ENCODE measurements around the gene C17orf75. TPM values are rescaled to one million over a fixed set of nuclear protein-coding genes. Genes with fewer than 3 reads are reported as not detected.
A peak's percentile ranks its signal among the peaks of the same experiment; 100 is the strongest.
"Not testable (repeated sequence)": the region's sequence is repeated elsewhere in the genome, so short reads cannot be mapped to it uniquely, and the experiment has no call there.

C17orf75 gene, protein sequence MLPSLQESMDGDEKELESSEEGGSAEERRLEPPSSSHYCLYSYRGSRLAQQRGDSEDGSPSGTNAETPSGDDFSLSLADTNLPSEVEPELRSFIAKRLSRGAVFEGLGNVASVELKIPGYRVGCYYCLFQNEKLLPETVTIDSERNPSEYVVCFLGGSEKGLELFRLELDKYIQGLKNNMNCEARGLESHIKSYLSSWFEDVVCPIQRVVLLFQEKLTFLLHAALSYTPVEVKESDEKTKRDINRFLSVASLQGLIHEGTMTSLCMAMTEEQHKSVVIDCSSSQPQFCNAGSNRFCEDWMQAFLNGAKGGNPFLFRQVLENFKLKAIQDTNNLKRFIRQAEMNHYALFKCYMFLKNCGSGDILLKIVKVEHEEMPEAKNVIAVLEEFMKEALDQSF
- 17.5 and 27.0 TPM in 2 replicates for total RNA-seq (2014; rRNA removed)
- percentile 63 among the genes with signal in this experiment for Bru-seq, nascent RNA
- BruChase-seq, experiment 1, labeled RNA remaining after a 6-hour chase: percentile 70 among the genes with signal in this experiment
- BruChase-seq, experiment 2, labeled RNA remaining after a 2-hour chase: percentile 69 among the genes with signal in this experiment
- long read RNA-seq, transcript C17orf75-202 (10 exons, 1,642 nt): major isoform, 14 of 26 reads
- long read RNA-seq, partial matches to known transcripts: 2 of 26 reads
- long read RNA-seq, other reads (novel, unspliced or antisense): 10 of 26 reads

DNA sequence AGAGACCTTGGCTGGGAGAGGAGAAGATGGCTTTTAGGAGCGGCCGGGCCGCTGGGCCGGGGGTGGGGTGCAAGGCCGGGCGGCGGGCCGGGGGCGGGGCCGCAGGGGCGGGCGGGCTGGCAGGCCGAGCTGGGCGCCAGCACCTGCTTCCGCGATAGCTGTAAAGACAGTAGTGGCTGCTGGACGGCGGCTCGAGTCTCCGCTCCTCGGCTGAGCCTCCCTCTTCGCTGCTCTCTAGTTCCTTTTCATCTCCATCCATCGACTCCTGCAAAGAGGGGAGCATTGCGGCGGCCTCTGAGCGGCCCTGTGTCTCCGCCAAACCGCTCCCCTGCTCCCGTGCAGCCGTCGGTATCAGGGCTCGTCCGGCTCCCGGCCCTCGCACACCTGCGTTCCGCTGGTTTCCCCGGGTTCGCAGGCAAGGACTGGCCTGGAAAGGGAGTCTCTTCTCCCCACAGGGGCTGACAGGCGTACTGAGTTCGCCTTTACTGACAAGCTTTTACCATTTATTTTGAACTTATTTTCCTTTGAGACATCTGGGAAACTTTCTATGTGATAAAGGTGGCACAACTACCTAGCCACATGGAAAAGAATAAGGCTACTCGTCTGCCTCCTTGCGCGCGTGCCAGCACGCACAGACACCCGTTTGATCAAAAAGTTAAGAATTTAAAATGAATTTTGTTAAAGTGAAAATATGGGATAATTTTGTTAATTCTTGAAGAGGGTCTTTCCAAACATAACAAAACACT lies at the start of gene C17orf75:
C17orf75 (minus strand) TSS at position 317 of the 746 bp plus-strand sequence; CDS start at position 283, 34 bp downstream.
- H2AFZ ChIP-seq (ENCODE audit: low read length): peak within 1 kb of the TSS; percentile 86
- H3K9me2 ChIP-seq (replicated peaks; ENCODE audit: low read length): no peaks in the 10 kb centered on the region
- peaks cover 11% of the 10 kb centered on the region; the same call in 1 of the 2 replicates for H3K4me1 ChIP-seq (ENCODE audit: insufficient read depth, low read length)
- H3K9ac ChIP-seq (ENCODE audit: low read length): peak within 1 kb of the TSS; percentile 92
- TSS peak; percentile 52 for BruUV-seq (replicated peaks)
- H3K4me2 ChIP-seq (ENCODE audit: low read length): peak within 1 kb of the TSS; percentile 97
- H3K27ac ChIP-seq (ENCODE audit: low read length): peak within 1 kb of the TSS; percentile 19; the same call in 1 of the 2 replicates
- intact Hi-C loops (cut with micrococcal nuclease): no loop called here
- peak; percentile 68 for DNase-seq
- peaks cover 11% of the 10 kb centered on the region for H3K79me2 ChIP-seq (ENCODE audit: low read length)
- peak within 1 kb of the TSS; percentile 88 for H3K4me3 ChIP-seq (ENCODE audit: low read length)
- H3K36me3 ChIP-seq (ENCODE audit: low read depth, low read length): peaks cover 3% of the 10 kb centered on the region; the same call in 1 of the 2 replicates
- H3K9me3 ChIP-seq (ENCODE audit: low read length): no peaks in the 10 kb centered on the region
- no peaks in the 10 kb centered on the region for H4K20me1 ChIP-seq (ENCODE audit: low read length)
- TF ChIP-seq, protein P1, sequence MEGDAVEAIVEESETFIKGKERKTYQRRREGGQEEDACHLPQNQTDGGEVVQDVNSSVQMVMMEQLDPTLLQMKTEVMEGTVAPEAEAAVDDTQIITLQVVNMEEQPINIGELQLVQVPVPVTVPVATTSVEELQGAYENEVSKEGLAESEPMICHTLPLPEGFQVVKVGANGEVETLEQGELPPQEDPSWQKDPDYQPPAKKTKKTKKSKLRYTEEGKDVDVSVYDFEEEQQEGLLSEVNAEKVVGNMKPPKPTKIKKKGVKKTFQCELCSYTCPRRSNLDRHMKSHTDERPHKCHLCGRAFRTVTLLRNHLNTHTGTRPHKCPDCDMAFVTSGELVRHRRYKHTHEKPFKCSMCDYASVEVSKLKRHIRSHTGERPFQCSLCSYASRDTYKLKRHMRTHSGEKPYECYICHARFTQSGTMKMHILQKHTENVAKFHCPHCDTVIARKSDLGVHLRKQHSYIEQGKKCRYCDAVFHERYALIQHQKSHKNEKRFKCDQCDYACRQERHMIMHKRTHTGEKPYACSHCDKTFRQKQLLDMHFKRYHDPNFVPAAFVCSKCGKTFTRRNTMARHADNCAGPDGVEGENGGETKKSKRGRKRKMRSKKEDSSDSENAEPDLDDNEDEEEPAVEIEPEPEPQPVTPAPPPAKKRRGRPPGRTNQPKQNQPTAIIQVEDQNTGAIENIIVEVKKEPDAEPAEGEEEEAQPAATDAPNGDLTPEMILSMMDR (conservative IDR thresholded peaks at IDR 0.05; ENCODE audit: low read depth, low read length): no peak
- no peak for TF ChIP-seq EZH2phosphoT487 (IDR thresholded peaks at IDR 0.05; ENCODE audit: borderline replicate concordance, low read length)
- TF ChIP-seq EZH2 (IDR thresholded peaks at IDR 0.05; ENCODE audit: low read length, unreplicated experiment): no peak
- no peaks in the 10 kb centered on the region for H3K27me3 ChIP-seq (ENCODE audit: low read length)
- ChIA-PET CTCF (no interaction called here), POLR2A (ENCODE audit: unreplicated experiment) (no interaction called here)
- peak; percentile 91 for ATAC-seq
- H3F3A ChIP-seq (ENCODE audit: low read length, unreplicated experiment): no peaks in the 10 kb centered on the region

DNA sequence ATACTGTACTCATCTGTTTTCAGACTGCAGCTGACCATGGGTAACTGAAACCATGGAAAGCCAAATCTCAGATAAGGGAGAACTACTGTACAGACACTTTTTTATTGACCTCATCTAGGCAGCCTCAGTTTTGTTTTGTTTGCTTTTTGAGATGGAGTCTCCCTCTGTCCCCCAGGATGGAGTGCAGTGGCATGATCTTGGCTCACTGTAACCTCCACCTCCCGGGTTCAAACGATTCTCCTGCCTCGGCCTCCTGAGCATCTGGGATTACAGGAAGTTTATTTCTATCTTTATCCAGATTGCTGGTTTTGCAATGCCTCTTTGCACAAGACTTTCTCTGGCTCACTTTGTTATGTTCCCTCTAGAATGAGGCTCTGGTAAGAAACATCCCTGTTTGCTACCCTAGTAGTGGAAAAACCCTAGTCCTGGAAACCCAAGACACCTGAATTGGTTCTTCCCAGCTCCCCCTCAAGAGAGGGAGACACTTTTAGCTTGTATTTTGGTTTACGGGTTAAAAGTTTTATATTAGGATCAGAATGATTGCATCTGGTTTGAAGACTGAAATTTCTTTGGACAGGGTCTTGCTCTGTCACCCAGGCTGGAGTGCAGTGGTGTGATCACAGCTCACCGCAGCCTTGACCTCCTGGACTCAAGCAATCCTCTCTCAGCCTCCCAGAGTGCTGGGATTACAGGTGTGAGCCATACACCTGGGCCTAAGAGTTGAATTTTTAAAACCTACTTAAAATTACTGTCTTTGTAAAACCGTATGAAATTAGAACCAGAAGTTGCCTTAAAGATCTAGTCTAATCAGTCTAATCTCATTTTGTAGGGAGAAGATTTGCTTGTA lies 46.9 kb upstream of the C17orf75 start:
- BruUV-seq (replicated peaks): no TSS peak
- Histone ChIP-seq H3K36me3 (ENCODE audit: low read depth, low read length) (no peaks in the 10 kb centered on the region), H3K27me3 (ENCODE audit: low read length) (no peaks in the 10 kb centered on the region), H3K4me3 (ENCODE audit: low read length) (no peak overlapping the region), H3K4me1 (ENCODE audit: insufficient read depth, low read length) (peaks cover 6% of the 10 kb centered on the region; the same call in 1 of the 2 replicates), H2AFZ (ENCODE audit: low read length) (no peak overlapping the region), H4K20me1 (ENCODE audit: low read length) (no peaks in the 10 kb centered on the region), H3K27ac (ENCODE audit: low read length) (no peak overlapping the region), H3F3A (ENCODE audit: low read length, unreplicated experiment) (no peaks in the 10 kb centered on the region), H3K9me2 (replicated peaks; ENCODE audit: low read length) (no peaks in the 10 kb centered on the region), H3K9me3 (ENCODE audit: low read length) (no peaks in the 10 kb centered on the region), H3K4me2 (ENCODE audit: low read length) (no peak overlapping the region), H3K9ac (ENCODE audit: low read length) (no peak overlapping the region), H3K79me2 (ENCODE audit: low read length) (no peaks in the 10 kb centered on the region)
- TF ChIP-seq, protein P1 (conservative IDR thresholded peaks at IDR 0.05; ENCODE audit: low read depth, low read length): no peak
- no peak for TF ChIP-seq EZH2phosphoT487 (IDR thresholded peaks at IDR 0.05; ENCODE audit: borderline replicate concordance, low read length)
- no peak for TF ChIP-seq EZH2 (IDR thresholded peaks at IDR 0.05; ENCODE audit: low read length, unreplicated experiment)
- ChIA-PET POLR2A (ENCODE audit: unreplicated experiment) (no interaction called here), CTCF (no interaction called here)
- DNase-seq (no peak), ATAC-seq (no peak)
- intact Hi-C loops (cut with micrococcal nuclease): no loop called here

DNA sequence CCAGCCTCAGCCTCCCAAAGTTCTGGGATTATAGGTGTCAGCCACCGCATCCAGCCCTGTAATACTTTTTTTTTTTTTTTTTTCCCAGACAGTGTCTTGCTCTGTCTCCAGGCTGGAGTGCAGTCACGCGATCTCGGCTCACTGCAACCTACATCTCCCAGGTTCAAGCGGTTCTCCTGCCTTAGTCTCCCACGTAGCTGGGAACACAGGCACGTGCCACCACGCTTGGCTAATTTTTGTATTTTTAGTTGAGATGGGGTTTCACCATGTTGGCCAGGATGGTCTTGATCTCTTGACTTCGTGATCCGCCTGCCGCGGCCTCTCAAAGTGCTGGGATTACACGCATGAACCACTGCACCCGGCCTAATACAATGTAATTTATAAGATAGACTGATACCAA lies 46.2 kb upstream of the C17orf75 start:
- BruUV-seq (replicated peaks); H3K9me3 ChIP-seq (ENCODE audit: low read length); H3F3A ChIP-seq (ENCODE audit: low read length, unreplicated experiment); H3K4me3 ChIP-seq (ENCODE audit: low read length); H3K4me2 ChIP-seq (ENCODE audit: low read length); ATAC-seq; CTCF ChIA-PET; H3K4me1 ChIP-seq (ENCODE audit: insufficient read depth, low read length); H3K36me3 ChIP-seq (ENCODE audit: low read depth, low read length); H3K9me2 ChIP-seq (replicated peaks; ENCODE audit: low read length); H4K20me1 ChIP-seq (ENCODE audit: low read length); H3K27ac ChIP-seq (ENCODE audit: low read length); H3K9ac ChIP-seq (ENCODE audit: low read length); H3K79me2 ChIP-seq (ENCODE audit: low read length); H2AFZ ChIP-seq (ENCODE audit: low read length); POLR2A ChIA-PET (ENCODE audit: unreplicated experiment); DNase-seq; intact Hi-C loops (cut with micrococcal nuclease); H3K27me3 ChIP-seq (ENCODE audit: low read length): not testable (repeated sequence)
